ENCODE measurements around the gene SKAP1.
"Not testable (repeated sequence)": the region's sequence is repeated elsewhere in the genome, so short reads cannot be mapped to it uniquely, and the experiment has no call there.

The SKAP1 gene

GRCh38 chr17:48202959-48203358 is 227.1 kb downstream of the SKAP1 start:
- DNase-seq, result no peak

GRCh38 chr17:48198950-48199541 is 231.0 kb downstream of the SKAP1 start:
- no peak for DNase-seq

DNA sequence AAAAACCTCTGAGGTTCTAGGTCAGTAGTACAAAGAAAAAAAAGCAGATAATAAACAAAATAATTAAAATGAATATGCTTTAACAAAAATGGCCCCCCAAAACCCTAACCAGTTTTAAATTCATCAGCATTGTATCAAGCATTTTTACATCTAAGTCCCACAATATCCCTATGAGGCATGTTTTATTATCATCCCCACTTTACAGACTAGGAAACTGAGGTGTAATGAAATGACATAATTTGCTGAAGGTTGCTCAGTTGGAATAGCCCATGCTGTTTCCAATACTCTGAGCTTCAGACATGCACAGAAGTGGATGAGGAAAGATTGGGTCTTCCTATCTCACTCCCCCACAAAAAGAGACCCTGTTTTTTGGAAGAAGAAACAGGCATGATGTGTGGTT is 234.1 kb downstream of the SKAP1 start:
- no peak for DNase-seq

DNA sequence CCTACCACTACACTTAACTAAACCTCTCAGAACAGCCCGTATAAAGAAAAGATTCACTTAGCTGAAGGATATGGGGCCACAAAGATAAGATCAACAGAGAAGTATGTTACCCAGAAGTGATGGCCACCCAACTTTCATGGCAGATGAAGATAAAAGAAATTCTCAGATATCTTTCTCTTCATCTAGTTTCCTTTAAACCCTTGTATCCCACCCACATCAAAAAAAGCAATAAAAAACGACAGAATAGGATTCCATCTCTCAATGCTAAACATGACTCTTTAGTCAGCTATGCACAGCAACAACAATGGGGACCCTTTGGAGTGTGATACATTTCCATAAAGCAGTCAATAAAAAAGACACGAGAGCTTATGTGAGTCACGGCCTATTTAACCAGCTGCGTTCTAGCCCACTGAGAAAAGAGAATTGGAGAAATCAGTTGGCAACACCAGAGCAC is 235.9 kb downstream of the SKAP1 start:
- peak; percentile 83 for DNase-seq

DNA sequence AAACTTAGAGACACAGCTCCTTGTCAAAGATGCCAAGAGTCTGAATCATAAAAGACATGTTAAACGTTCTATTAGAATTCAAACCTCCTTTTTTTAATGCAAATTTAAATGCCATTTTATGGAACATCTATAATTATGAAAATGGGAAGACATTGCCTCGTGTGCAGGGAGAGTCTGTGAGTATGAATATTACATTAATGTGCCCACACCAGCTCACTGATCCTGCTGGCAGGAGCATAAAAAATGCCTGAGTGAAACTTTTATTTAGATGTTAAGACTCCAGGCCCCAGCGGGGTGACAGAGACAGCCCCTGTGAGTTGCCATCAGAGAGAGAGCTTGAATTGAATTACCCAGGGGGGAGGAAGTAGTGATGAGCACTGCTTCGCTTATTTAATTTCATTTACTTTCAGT is 237.7 kb downstream of the SKAP1 start:
- DNase-seq, result no peak

DNA sequence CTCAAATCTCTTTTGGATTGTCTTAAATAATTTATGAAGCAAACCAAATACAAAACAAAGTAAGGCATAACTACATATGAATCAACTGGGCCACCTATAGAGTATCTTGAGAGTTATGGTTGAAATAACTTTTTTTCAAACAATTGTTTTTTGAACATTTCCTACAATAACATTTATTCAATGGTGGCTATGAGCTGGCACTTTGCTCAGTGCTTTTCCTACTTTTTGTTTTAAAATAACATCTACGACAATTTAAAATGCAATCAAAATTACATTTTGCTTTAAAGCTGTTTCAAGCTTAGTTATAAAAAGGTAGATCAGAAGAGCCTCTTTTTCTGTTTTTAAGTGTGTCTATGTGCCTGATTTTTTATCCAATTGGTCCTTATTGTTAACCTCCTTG is 238.7 kb downstream of the SKAP1 start:
- DNase-seq, result no peak

- DNase-seq, result no peak
These were observed 239.1 kb downstream of the SKAP1 start for GRCh38 chr17:48190871-48191270.

- DNase-seq, result no peak
These were observed 242.0 kb downstream of the SKAP1 start for GRCh38 chr17:48187872-48188608.

GRCh38 chr17:48186317-48186716 is 243.7 kb downstream of the SKAP1 start:
- DNase-seq, result not testable (repeated sequence)

GRCh38 chr17:48184721-48185120 is 245.3 kb downstream of the SKAP1 start:
- no peak for DNase-seq

GRCh38 chr17:48181653-48182052 is 248.4 kb downstream of the SKAP1 start:
- DNase-seq, result peak; percentile 20

DNA sequence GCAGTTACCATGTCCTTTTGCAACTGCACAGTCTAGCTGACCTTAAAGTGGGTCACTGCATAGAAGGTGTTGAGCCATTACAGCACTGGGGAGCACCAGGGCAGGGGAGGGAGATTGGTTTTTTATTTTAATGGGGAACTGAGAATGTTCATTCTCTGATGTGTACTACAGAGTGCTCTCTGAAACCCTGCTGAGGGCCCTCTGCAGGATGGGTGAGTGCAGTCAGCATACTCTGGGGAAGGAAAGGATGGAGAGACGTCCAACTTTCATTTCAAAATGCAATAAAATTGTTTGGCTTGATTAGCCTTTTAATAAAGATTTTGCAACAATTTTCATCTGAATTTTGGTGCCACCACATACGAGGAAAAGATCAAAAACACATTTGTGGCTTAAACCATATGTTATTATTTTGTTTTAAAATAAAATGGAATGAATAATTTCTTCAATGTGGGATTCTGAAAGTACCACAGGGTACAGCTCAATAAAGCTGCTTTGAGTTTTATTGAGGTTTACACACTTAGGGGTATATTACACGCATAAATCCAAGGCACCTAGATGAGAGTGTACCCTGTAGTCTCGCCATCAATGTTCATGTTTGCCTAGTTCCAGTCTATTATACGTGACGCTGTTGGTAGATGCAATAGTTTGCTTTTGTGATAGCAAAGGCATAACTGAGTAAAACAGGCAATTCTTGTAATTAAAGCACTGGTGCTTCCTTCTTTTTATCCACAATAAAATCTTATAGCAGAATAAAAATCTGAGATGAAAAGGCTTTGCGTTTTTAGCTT is 249.0 kb downstream of the SKAP1 start:
- no peak for DNase-seq

- peak; percentile 48 for DNase-seq
These were observed 250.7 kb downstream of the SKAP1 start for GRCh38 chr17:48179071-48179945.

DNA sequence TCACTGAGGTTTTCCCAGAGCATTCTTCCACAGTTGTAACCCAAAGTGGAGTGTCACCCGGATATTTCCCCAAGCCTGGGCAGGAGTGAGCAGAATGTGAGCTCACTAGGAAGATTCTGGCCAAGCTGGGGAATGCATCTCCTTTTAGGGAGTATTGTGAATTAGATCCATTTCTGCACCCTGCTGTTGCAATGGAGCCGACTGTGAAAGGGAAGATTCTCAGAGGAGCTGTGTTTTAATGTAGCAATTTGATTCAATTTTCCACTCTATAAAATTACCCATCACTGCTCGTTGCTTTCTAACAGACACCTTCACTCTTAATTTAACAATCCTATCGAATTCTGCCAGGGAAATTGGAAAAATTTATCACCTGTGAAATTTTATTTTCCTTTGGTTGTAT is 251.7 kb downstream of the SKAP1 start:
- DNase-seq, result no peak

DNA sequence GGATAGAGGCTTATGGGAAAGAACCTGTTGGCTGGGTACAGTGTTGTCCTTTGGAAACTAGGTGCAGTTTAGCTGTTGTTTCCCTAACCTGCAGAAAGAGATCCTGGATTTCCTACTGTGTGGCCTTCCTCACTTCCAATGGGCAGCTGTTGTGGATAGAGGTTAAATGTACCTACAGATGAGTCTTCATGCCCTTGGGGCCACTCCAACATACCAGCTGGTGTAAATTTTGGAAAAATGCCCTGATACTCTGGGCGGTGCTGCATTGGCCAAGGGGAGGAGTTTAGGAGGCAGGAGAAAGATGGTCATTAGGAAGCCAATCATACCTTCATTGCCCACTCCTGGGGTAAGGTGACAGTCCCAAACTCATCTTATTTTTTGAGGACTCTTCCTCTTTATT is 252.2 kb downstream of the SKAP1 start:
- no peak for DNase-seq

GRCh38 chr17:48176471-48176855 is 253.6 kb downstream of the SKAP1 start:
- peak; percentile 6 for DNase-seq

DNA sequence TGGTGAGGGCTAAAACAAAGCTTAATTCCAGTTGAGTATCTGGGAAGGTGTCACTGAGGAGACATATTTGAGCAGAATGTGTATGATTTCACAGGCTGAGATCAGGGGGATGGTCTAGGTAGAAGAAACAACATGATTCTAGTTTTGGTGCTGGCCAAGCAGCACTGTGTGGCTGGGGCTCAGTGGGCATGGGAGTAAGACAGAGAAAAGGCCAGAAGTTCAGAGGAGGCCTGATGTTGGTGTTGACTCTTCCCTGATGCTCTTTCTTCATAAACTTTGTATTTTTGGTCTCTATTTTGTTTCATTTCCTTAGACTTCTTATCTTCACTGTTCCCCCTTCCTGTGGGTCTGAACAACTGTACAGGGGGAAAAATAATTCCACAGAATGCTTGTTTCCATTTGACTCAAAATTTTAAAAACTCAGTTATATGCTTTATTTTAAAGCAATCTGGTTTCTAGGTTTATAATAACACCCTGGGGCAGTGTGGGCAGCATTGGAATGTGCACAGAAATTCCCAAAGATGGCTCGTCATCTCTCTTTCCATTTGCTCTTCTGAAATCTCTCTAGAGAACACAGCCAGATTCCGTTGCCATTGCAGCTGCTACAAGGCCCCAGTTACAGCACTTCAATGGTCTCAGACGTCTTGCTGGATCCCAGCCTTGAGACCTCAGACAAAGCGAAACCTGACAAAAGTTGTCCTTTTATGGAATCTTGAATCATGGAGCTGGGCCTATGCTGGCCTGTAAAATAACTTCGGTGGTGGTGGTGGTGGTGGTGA is 254.1 kb downstream of the SKAP1 start:
- DNase-seq, result peak; percentile 44

GRCh38 chr17:48174833-48175523 is 255.0 kb downstream of the SKAP1 start:
- no peak for DNase-seq

DNA sequence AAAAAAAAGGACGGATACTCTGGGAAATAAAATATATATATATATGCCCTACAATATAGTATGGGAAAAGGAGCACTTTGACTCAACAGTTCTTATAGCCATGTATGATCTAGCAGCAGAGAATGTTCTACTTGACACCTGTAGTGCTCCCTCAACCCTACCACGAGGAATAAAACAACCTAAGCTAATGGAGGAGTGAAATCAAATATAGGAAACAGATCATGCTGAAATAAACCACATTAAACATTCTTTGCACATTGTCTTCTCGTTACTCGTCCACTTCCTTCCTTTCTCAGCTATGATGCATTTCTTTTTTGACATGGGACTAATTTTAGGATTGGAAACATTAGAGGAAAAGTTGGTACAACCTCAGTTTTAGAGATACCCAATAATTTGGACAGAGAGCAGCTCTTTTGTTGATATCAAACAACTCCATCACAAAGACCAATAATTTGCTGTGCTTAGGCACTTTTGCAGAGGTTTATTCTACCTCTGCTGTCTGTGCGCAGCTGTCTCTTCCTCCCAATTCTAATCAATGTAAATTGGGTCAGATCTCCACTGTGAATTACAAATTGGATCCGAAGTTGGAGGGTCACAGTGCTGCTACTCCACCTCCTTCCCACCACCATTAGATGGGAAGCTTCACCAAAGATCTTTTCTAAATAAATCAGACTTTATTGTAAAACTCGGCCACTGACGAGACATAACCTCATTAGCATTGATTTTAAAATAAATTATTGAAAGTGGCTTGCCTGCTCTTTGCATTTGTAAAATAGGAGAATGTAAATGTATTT is 256.6 kb downstream of the SKAP1 start:
- DNase-seq, result no peak

GRCh38 chr17:48169926-48170325 is 260.1 kb downstream of the SKAP1 start:
- DNase-seq, result no peak
